ENCODE data around the gene PKP4. TPM values are rescaled to one million over a fixed set of nuclear protein-coding genes. Genes with fewer than 3 reads are reported as not detected.

The PKP4 gene
- total and polyA plus RNA-seq, 4 donors, result 21.5 to 96.4 (median 32.8) TPM

GRCh38 chr2:158668001-158668765, 211.4 kb downstream of the PKP4 start:
- no peak for TF ChIP-seq CTCF (IDR thresholded peaks at IDR 0.05; ENCODE audit: control extremely low read depth, extremely low read depth)
- H3K27me3 ChIP-seq (ENCODE audit: control insufficient read depth in 3 of 3, insufficient read depth in 3 of 3, low read length in 2 of 3), result no peaks in the 10 kb centered on the region
- no peaks in the 10 kb centered on the region for H3K9me3 ChIP-seq (ENCODE audit: control insufficient read depth in 4 of 4, insufficient read depth in 3 of 4, low read length in 3 of 4)
- peaks cover 3 to 28% (median 23%) of the 10 kb centered on the region in 5 donors for H3K4me1 ChIP-seq (ENCODE audit: control insufficient read depth in 5 of 5, insufficient read depth in 5 of 5, low read length in 5 of 5)
- H3K27ac ChIP-seq (ENCODE audit: low read depth in 1 of 2, low read length in 1 of 2), result peak overlapping the region in 1 of 2 donors; percentile 58
- no peak for ATAC-seq (ENCODE audit: insufficient read depth, low FRiP score)
- no peak overlapping the region for H3K4me3 ChIP-seq
- peak overlapping the region in 1 of 2 donors; percentile 1 for H3K9ac ChIP-seq (ENCODE audit: insufficient read depth in 1 of 2, low read length in 2 of 2)
- H3K36me3 ChIP-seq (ENCODE audit: control insufficient read depth in 4 of 4, insufficient read depth in 4 of 4, low read length in 4 of 4), result peaks cover 6 to 48% (median 30%) of the 10 kb centered on the region in 4 donors
- WGBS, 2 donors, result 72 to 89% methylated on average over 5 of the region's 5 CpGs
- DNase-seq, result peak in 1 of 3 donors; percentile 54

- H3K36me3 ChIP-seq (ENCODE audit: control insufficient read depth in 4 of 4, insufficient read depth in 4 of 4, low read length in 4 of 4), result peaks cover 8 to 39% (median 27%) of the 10 kb centered on the region in 4 donors
- 94 to 97% methylated on average over 3 of the region's 3 CpGs for WGBS, 2 donors
- H3K9ac ChIP-seq (ENCODE audit: insufficient read depth in 1 of 2, low read length in 2 of 2), result no peak overlapping the region
Observed at GRCh38 chr2:158670292-158670691, 213.5 kb downstream of the PKP4 start.

GRCh38 chr2:158671360-158672245, 214.9 kb downstream of the PKP4 start:
- DNase-seq, result no peak
- no peak for ATAC-seq (ENCODE audit: insufficient read depth, low FRiP score)
- Histone ChIP-seq H3K9me3 (ENCODE audit: control insufficient read depth in 4 of 4, insufficient read depth in 3 of 4, low read length in 3 of 4) (peaks cover 0 to 2% (median 0%) of the 10 kb centered on the region in 4 donors), H3K27me3 (ENCODE audit: control insufficient read depth in 3 of 3, insufficient read depth in 3 of 3, low read length in 2 of 3) (no peaks in the 10 kb centered on the region), H3K9ac (ENCODE audit: insufficient read depth in 1 of 2, low read length in 2 of 2) (no peak overlapping the region), H3K4me1 (ENCODE audit: control insufficient read depth in 5 of 5, insufficient read depth in 5 of 5, low read length in 5 of 5) (peaks cover 3 to 19% (median 9%) of the 10 kb centered on the region in 5 donors), H3K36me3 (ENCODE audit: control insufficient read depth in 4 of 4, insufficient read depth in 4 of 4, low read length in 4 of 4) (peaks cover 13 to 47% (median 27%) of the 10 kb centered on the region in 4 donors), H3K4me3 (no peak overlapping the region), H3K27ac (ENCODE audit: low read depth in 1 of 2, low read length in 1 of 2) (no peak overlapping the region)
- TF ChIP-seq CTCF (IDR thresholded peaks at IDR 0.05; ENCODE audit: control extremely low read depth, extremely low read depth), result no peak
- 89% methylated on average over 19 of the region's 19 CpGs for WGBS, 2 donors

More at GRCh38 chr2:158670292-158670691, 213.5 kb downstream of the PKP4 start:
- Histone ChIP-seq H3K4me3 (no peak overlapping the region), H3K4me1 (ENCODE audit: control insufficient read depth in 5 of 5, insufficient read depth in 5 of 5, low read length in 5 of 5) (peaks cover 3 to 26% (median 17%) of the 10 kb centered on the region in 5 donors), H3K27me3 (ENCODE audit: control insufficient read depth in 3 of 3, insufficient read depth in 3 of 3, low read length in 2 of 3) (no peaks in the 10 kb centered on the region), H3K9me3 (ENCODE audit: control insufficient read depth in 4 of 4, insufficient read depth in 3 of 4, low read length in 3 of 4) (no peaks in the 10 kb centered on the region), H3K27ac (ENCODE audit: low read depth in 1 of 2, low read length in 1 of 2) (no peak overlapping the region)
- TF ChIP-seq CTCF (IDR thresholded peaks at IDR 0.05; ENCODE audit: control extremely low read depth, extremely low read depth), result no peak
- ATAC-seq (ENCODE audit: insufficient read depth, low FRiP score), result no peak
- no peak for DNase-seq
